NT2/D1 (cell line): ENCODE measurements around the gene INTS1.

ENCODE experiments used
- YY1 ChIP-seq: IDR thresholded peaks from 2 replicates; pipeline ENCODE4 v1.6.1; 2011; ENCODE audit not compliant: insufficient read length, insufficient read depth
- ZNF274 ChIP-seq: IDR thresholded peaks from 2 replicates; pipeline ENCODE4 v1.6.1; 2011; ENCODE audit warnings: mild to moderate bottlenecking, low read depth, low read length

- TF ChIP-seq ZNF274 (no peak), YY1 (no peak)
These were observed 54.2 kb downstream of the INTS1 start for GRCh38 chr7:1449951-1450350.
